ENCODE data around the gene RNF207. TPM values are rescaled to one million over a fixed set of nuclear protein-coding genes. Genes with fewer than 3 reads are reported as not detected.
A peak's percentile ranks its signal among the peaks of the same experiment; 100 is the strongest.

RNF207 gene
- total RNA-seq, 4 donors from 2014 or later = 32.9 to 63.5 (median 47.0) TPM

DNA sequence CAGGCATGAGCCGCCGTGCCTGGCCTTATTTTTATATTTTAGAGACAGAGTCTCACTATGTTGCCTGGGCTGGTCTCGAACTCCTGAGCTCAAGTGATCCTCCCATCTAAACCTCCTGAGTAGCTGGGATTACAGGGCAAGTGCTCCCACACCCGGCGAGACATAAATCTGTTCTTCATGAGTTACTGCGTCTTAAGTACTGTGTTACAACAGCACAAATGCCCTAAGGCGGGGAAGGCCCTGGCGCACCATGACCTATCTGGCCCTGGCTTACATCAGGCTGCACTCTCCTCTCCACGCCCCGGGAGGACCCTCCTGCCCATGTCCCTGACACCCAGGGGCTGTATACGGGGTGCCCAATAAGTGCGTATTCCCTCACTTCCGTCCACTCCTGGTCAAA is 50.7 kb downstream of the RNF207 start:
- Histone ChIP-seq H3K27me3 (peaks cover 7% of the 10 kb centered on the region), H3K9me3 (no peaks in the 10 kb centered on the region), H3K36me3 (no peaks in the 10 kb centered on the region), H3K27ac (no peak overlapping the region), H3K4me3 (replicated peaks in 1 of 3) (no peak overlapping the region), H3K4me1 (peaks cover 7 to 18% of the 10 kb centered on the region in 2 donors)
- intact Hi-C loops (cut with DNase I) = no loop called here
- 87 to 88% methylated on average over 13 of the region's 13 CpGs for WGBS, 2 donors
- DNase-seq = no peak
- TF ChIP-seq POLR2A (IDR thresholded peaks at IDR 0.05) = no peak
- no peak for TF ChIP-seq CTCF (IDR thresholded peaks at IDR 0.05)

- DNase-seq = no peak
- Histone ChIP-seq H3K27me3 (peaks cover 7% of the 10 kb centered on the region), H3K4me3 (replicated peaks in 1 of 3) (no peak overlapping the region), H3K9me3 (no peaks in the 10 kb centered on the region), H3K36me3 (no peaks in the 10 kb centered on the region), H3K4me1 (peaks cover 7 to 18% of the 10 kb centered on the region in 2 donors), H3K27ac (no peak overlapping the region)
- 91 to 97% methylated on average over 7 to 8 of the region's 8 CpGs for WGBS, 2 donors
- intact Hi-C loops (cut with DNase I) = no loop called here
- TF ChIP-seq CTCF (IDR thresholded peaks at IDR 0.05) = no peak
- TF ChIP-seq POLR2A (IDR thresholded peaks at IDR 0.05) = no peak
These were observed 51.7 kb downstream of the RNF207 start for GRCh38 chr1:6257541-6258069.

- no peak for DNase-seq
- H3K27ac ChIP-seq = no peak overlapping the region
- H3K9me3 ChIP-seq = no peaks in the 10 kb centered on the region
- WGBS, 2 donors = 80 to 89% methylated on average over 6 to 10 of the region's 10 CpGs
- H3K36me3 ChIP-seq = no peaks in the 10 kb centered on the region
- H3K4me1 ChIP-seq = peaks cover 7 to 22% of the 10 kb centered on the region in 2 donors
- H3K4me3 ChIP-seq (replicated peaks in 1 of 3) = no peak overlapping the region
- peaks cover 7% of the 10 kb centered on the region for H3K27me3 ChIP-seq
- no peak for TF ChIP-seq POLR2A (IDR thresholded peaks at IDR 0.05)
- TF ChIP-seq CTCF (IDR thresholded peaks at IDR 0.05) = no peak
- intact Hi-C loops (cut with DNase I) = no loop called here
These were observed 52.8 kb downstream of the RNF207 start for GRCh38 chr1:6258675-6259074.

GRCh38 chr1:6259491-6260362 is 53.8 kb downstream of the RNF207 start:
- Histone ChIP-seq H3K9me3 (no peaks in the 10 kb centered on the region), H3K4me1 (peaks cover 7 to 25% of the 10 kb centered on the region in 2 donors), H3K27me3 (peaks cover 7% of the 10 kb centered on the region), H3K4me3 (replicated peaks in 1 of 3) (peak overlapping the region in 1 of 3 donors; percentile 31), H3K36me3 (no peaks in the 10 kb centered on the region), H3K27ac (peak overlapping the region in 1 of 3 donors; percentile 24)
- TF ChIP-seq CTCF (IDR thresholded peaks at IDR 0.05) = no peak
- no peak for TF ChIP-seq POLR2A (IDR thresholded peaks at IDR 0.05)
- intact Hi-C loops (cut with DNase I) = no loop called here
- 12 to 19% methylated on average over 10 to 20 of the region's 46 CpGs for WGBS, 2 donors
- DNase-seq = peak; percentile 46 to 65

GRCh38 chr1:6260433-6260934 is 54.6 kb downstream of the RNF207 start:
- TF ChIP-seq POLR2A (IDR thresholded peaks at IDR 0.05) = no peak
- no peak for TF ChIP-seq CTCF (IDR thresholded peaks at IDR 0.05)
- Histone ChIP-seq H3K4me1 (peaks cover 7 to 25% of the 10 kb centered on the region in 2 donors), H3K27ac (peak overlapping the region in 1 of 3 donors; percentile 24), H3K9me3 (no peaks in the 10 kb centered on the region), H3K4me3 (replicated peaks in 1 of 3) (peak overlapping the region in 1 of 3 donors; percentile 31), H3K27me3 (peaks cover 7% of the 10 kb centered on the region), H3K36me3 (no peaks in the 10 kb centered on the region)
- WGBS, 2 donors = 0% methylated on average over 1 to 2 of the region's 61 CpGs
- intact Hi-C loops (cut with DNase I) = no loop called here
- DNase-seq = no peak

Data from thyroid gland (tissue), 4 donors.